ENCODE measurements around the gene ZNF385B.

ZNF385B gene

DNA sequence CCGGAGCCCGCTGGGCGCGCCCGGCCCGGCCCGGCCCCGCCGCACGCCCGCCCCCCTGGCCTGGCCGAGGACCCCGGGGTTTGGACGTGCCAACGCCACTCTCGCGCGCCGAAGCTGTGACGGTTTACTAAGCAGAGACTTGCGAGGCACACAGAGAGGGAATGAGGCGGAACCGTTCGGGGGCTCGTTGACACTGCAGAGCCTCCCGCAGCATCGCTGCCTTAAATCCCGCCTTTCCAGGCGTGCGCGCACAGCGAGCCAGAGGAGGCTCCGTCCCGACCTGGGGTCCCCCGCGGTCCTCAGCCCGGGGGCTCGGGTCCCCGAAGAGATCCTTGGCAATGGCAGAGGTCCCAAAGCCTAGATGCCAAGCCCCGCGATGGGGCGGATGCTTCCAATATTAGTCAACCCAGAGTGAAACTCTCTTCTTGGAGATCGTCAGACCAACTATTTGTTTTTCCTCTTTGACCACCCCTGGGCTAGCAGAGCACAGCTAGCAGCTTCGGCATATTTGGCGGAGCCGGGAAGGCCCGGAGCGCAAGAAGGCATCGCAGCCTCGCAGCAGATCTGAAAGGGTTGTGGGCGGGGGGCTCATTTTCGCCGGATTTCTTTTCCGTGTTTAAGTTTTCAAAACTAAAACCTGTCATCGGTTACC lies at the start of gene ZNF385B:
TSS of gene ZNF385B (minus strand) at position 197 of the 652 bp plus-strand sequence.
- TF ChIP-seq POLR2A (IDR thresholded peaks at IDR 0.05; ENCODE audit: extremely low read depth, insufficient read length), result no peak
- TF ChIP-seq, protein P1, sequence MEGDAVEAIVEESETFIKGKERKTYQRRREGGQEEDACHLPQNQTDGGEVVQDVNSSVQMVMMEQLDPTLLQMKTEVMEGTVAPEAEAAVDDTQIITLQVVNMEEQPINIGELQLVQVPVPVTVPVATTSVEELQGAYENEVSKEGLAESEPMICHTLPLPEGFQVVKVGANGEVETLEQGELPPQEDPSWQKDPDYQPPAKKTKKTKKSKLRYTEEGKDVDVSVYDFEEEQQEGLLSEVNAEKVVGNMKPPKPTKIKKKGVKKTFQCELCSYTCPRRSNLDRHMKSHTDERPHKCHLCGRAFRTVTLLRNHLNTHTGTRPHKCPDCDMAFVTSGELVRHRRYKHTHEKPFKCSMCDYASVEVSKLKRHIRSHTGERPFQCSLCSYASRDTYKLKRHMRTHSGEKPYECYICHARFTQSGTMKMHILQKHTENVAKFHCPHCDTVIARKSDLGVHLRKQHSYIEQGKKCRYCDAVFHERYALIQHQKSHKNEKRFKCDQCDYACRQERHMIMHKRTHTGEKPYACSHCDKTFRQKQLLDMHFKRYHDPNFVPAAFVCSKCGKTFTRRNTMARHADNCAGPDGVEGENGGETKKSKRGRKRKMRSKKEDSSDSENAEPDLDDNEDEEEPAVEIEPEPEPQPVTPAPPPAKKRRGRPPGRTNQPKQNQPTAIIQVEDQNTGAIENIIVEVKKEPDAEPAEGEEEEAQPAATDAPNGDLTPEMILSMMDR (IDR thresholded peaks at IDR 0.05; ENCODE audit: low read depth, low read length), result no peak
- no peak for TF ChIP-seq MYC (IDR thresholded peaks at IDR 0.05; ENCODE audit: low read depth, low read length)
- TF ChIP-seq, protein P2, sequence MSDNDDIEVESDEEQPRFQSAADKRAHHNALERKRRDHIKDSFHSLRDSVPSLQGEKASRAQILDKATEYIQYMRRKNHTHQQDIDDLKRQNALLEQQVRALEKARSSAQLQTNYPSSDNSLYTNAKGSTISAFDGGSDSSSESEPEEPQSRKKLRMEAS (IDR thresholded peaks at IDR 0.05; ENCODE audit: low read depth, low read length), result no peak
- no peak within 1 kb of the TSS for H3K4me3 ChIP-seq (ENCODE audit: low read depth, low read length)
- no peak for DNase-seq (ENCODE audit: low read depth)

DNA sequence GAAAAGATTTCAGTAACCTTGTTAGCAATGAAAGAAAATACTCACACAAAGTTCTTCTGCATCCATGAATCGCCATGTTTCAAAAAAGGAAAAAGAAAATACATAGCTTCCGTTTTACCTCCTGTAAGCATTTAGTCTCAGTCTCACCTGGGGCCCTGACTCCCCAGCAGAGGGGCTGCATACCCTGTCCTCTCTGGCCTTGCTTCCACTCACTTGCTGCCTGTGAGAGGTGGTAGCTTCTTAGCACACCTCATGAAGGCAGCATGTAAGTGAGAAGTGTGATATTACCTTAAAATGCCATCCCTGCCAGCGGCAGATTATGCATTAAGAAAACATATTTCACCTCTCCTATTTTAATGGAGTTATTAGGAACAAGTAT lies 49.3 kb upstream of the ZNF385B start:
- no peak for DNase-seq (ENCODE audit: low read depth)
- TF ChIP-seq MYC (IDR thresholded peaks at IDR 0.05; ENCODE audit: low read depth, low read length) (no peak), POLR2A (IDR thresholded peaks at IDR 0.05; ENCODE audit: extremely low read depth, insufficient read length) (no peak)
- TF ChIP-seq, protein P2 (IDR thresholded peaks at IDR 0.05; ENCODE audit: low read depth, low read length), result no peak
- TF ChIP-seq, protein P1 (IDR thresholded peaks at IDR 0.05; ENCODE audit: low read depth, low read length), result no peak
- H3K4me3 ChIP-seq (ENCODE audit: low read depth, low read length), result no peak overlapping the region

DNA sequence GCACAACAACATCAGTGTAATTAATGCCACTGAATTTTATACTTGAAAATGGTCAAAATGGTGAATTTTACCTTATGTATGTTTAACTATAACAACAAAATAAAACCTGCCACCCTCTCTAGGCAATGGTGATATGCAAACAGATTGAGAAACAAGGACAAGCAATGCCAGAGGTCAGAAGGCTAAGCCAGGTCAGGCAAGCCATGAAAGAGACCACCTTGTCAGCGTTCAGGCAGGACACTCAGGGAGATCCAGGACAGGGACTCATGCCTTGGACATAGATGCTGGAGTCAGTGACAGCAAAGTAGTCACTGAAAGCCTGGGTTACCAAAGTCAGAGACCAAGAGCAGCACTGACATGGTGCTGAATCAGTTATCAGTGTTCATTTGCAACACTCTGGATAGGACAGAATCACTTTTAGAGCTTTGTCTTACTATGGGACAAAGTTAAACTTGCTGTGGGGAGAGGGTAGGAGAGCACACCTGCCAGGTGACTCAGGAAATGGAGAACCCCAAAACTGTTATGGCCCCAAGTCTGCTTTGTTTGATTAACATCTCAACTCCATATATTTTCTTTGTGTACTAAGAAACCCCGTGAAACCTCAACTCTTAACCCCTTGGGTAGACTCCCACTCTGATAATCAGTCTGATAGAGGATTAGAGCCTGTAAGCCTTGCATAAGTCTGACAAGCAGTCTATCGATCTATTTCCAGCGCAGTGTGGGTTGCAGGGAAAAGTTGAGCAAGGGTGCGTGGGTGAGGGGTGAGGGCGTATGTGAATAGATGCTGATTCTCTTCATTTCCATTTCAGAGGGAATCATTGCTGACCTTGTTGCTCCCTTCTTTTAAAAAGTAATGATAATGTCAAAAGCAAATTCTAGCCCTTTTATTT lies 48.7 kb upstream of the ZNF385B start:
- no peak overlapping the region for H3K4me3 ChIP-seq (ENCODE audit: low read depth, low read length)
- TF ChIP-seq, protein P2 (IDR thresholded peaks at IDR 0.05; ENCODE audit: low read depth, low read length), result no peak
- TF ChIP-seq MYC (IDR thresholded peaks at IDR 0.05; ENCODE audit: low read depth, low read length) (no peak), POLR2A (IDR thresholded peaks at IDR 0.05; ENCODE audit: extremely low read depth, insufficient read length) (no peak)
- TF ChIP-seq, protein P1 (IDR thresholded peaks at IDR 0.05; ENCODE audit: low read depth, low read length), result no peak
- no peak for DNase-seq (ENCODE audit: low read depth)

DNA sequence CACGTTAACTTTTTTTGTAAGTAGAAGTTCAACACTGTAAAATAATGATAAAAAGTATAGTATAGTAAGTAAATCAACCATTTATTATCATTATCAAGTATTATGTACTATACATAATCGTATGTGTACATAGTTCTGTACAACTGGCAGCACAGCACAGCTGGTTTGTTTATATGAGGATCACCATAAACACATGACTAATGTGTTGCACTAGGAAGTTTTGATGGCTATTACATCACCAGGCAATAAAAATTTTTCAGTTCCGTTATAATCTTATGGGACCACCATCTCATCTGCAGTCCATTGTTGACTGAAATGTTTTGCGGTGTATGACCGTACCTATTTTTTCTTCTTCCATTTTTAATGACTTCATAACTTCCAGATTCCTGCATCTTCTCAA lies 39.2 kb upstream of the ZNF385B start:
- no peak overlapping the region for H3K4me3 ChIP-seq (ENCODE audit: low read depth, low read length)
- no peak for DNase-seq (ENCODE audit: low read depth)
- TF ChIP-seq MYC (IDR thresholded peaks at IDR 0.05; ENCODE audit: low read depth, low read length), result no peak
- no peak for TF ChIP-seq POLR2A (IDR thresholded peaks at IDR 0.05; ENCODE audit: extremely low read depth, insufficient read length)
- TF ChIP-seq, protein P1 (IDR thresholded peaks at IDR 0.05; ENCODE audit: low read depth, low read length), result no peak
- TF ChIP-seq, protein P2 (IDR thresholded peaks at IDR 0.05; ENCODE audit: low read depth, low read length), result no peak

DNA sequence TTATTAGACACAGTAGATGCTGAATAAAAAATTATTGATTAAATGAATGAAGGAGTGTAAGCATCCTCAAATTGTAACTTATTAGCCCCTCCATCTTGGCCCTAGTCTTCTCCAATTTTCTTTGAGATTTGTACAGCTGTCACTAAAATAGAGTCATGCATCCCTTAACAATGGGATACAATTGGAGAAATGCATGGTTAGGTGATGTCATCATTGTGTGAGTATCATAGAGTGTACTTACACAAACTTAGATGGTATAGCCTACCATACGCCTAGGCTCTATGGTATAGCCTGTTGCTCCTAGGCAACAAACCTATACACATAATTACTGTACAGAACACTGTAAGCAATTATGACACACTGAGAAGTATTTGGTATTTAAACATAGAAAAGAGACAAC lies 38.3 kb upstream of the ZNF385B start:
- no peak for TF ChIP-seq MYC (IDR thresholded peaks at IDR 0.05; ENCODE audit: low read depth, low read length)
- no peak for TF ChIP-seq POLR2A (IDR thresholded peaks at IDR 0.05; ENCODE audit: extremely low read depth, insufficient read length)
- TF ChIP-seq, protein P2 (IDR thresholded peaks at IDR 0.05; ENCODE audit: low read depth, low read length), result no peak
- TF ChIP-seq, protein P1 (IDR thresholded peaks at IDR 0.05; ENCODE audit: low read depth, low read length), result no peak
- DNase-seq (ENCODE audit: low read depth), result no peak
- H3K4me3 ChIP-seq (ENCODE audit: low read depth, low read length), result no peak overlapping the region

All from NB4 (cell line).